Ectodermal cell (in vitro differentiated cells): Measurements from ENCODE around the gene EIF6.

ENCODE experiments used
- H3K27ac ChIP-seq: 2 replicates; pipeline ENCODE4 v1.7.0; 2013; ENCODE audit warnings: mild to moderate bottlenecking, low read depth, low read length; ENCODE audit not compliant: insufficient read depth, poor library complexity, severe bottlenecking
- H3K27me3 ChIP-seq: 2 replicates; pipeline ENCODE4 v1.7.0; 2013; ENCODE audit warnings: mild to moderate bottlenecking, low read length; ENCODE audit not compliant: insufficient read depth, control insufficient read depth, poor library complexity, severe bottlenecking
- H3K36me3 ChIP-seq: one replicate; pipeline ENCODE4 v1.7.0; 2013; ENCODE audit warnings: low read length; ENCODE audit not compliant: control insufficient read depth, insufficient read depth
- H3K4me1 ChIP-seq: one replicate; pipeline ENCODE4 v1.7.0; 2013; ENCODE audit warnings: low read length; ENCODE audit not compliant: control insufficient read depth, insufficient read depth
- H3K4me3 ChIP-seq: 2 replicates; pipeline ENCODE4 v1.7.0; 2013; ENCODE audit warnings: low read depth, low read length, control low read depth; ENCODE audit not compliant: insufficient read depth
- H3K9me3 ChIP-seq: 2 replicates; pipeline ENCODE4 v1.7.0; 2013; ENCODE audit warnings: mild to moderate bottlenecking, low read length, moderate library complexity; ENCODE audit not compliant: control insufficient read depth
- WGBS, 2 experiments: methylation state at CpG; one replicate each; pipeline ENCODE4 v1.1.7; 2013; ENCODE audit warnings: missing lambda C conversion rate in 2 of 2; 5-methylcytosine and 5-hydroxymethylcytosine counted together

EIF6 gene

DNA sequence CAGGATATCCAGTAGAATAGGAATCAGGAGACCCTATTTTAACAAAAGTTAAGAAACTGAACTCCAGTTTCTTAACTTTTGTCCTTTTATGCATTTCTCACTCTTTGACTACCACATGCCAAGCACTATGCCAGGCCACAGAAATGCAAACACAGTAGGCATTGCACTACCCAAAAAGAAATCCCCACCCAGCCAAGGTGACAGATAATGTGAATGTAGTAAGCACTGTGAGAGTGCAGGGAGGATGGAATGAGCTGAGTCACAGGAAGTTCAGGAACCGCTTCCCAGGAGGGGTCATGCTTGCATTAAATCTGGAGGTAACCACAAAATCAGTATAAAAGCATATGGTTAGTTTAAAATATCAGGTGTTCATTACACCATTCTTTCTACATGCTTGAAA is 27.7 kb upstream of the EIF6 start:
- no peaks in the 10 kb centered on the region for H3K9me3 ChIP-seq
- no peaks in the 10 kb centered on the region for H3K36me3 ChIP-seq
- H3K4me1 ChIP-seq: no peaks in the 10 kb centered on the region
- H3K4me3 ChIP-seq: no peak overlapping the region
- no peak overlapping the region for H3K27ac ChIP-seq
- 67 to 76% methylated on average over 1 of the region's 1 CpG for WGBS, 2 experiments
- H3K27me3 ChIP-seq: no peaks in the 10 kb centered on the region

GRCh38 chr20:35311822-35312221 is 27.2 kb upstream of the EIF6 start:
- no peak overlapping the region for H3K27ac ChIP-seq

DNA sequence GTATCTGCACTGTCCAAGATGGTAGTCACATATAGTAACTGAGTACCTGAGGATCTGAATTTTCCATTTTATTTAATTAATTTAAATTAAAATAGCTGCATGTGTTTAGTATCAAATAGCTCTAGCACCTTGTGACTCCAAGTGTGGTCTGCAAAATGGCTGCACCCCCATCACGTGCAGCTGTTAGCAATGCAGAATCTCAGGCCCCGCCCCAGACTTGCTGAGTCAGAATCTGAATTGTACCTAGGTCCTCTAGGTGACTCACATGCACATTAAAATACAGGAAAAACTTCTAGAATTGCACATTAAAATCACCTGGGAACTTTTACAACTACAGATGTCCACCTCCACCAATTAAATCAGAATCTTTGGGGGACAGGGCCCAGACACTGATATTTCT is 26.8 kb upstream of the EIF6 start:
- whole genome bisulfite sequencing, 2 experiments: 83 to 91% methylated on average over 2 of the region's 2 CpGs
- H3K9me3 ChIP-seq: no peaks in the 10 kb centered on the region
- no peak overlapping the region for H3K4me3 ChIP-seq
- H3K36me3 ChIP-seq: no peaks in the 10 kb centered on the region
- H3K4me1 ChIP-seq: no peaks in the 10 kb centered on the region
- H3K27ac ChIP-seq: no peak overlapping the region
- no peaks in the 10 kb centered on the region for H3K27me3 ChIP-seq

More at GRCh38 chr20:35311822-35312221, 27.2 kb upstream of the EIF6 start:
- Histone ChIP-seq H3K27me3 (no peaks in the 10 kb centered on the region), H3K9me3 (no peaks in the 10 kb centered on the region), H3K36me3 (no peaks in the 10 kb centered on the region), H3K4me1 (no peaks in the 10 kb centered on the region), H3K4me3 (no peak overlapping the region)
- WGBS, 2 experiments: 84 to 91% methylated on average over 4 to 5 of the region's 5 CpGs

- Histone ChIP-seq H3K27me3 (no peaks in the 10 kb centered on the region), H3K4me3 (no peak overlapping the region), H3K27ac (no peak overlapping the region), H3K9me3 (no peaks in the 10 kb centered on the region), H3K36me3 (no peaks in the 10 kb centered on the region), H3K4me1 (no peaks in the 10 kb centered on the region)
- WGBS, 2 experiments: 92 to 95% methylated on average over 13 of the region's 13 CpGs
These were observed 23.4 kb upstream of the EIF6 start for GRCh38 chr20:35307666-35308653.

DNA sequence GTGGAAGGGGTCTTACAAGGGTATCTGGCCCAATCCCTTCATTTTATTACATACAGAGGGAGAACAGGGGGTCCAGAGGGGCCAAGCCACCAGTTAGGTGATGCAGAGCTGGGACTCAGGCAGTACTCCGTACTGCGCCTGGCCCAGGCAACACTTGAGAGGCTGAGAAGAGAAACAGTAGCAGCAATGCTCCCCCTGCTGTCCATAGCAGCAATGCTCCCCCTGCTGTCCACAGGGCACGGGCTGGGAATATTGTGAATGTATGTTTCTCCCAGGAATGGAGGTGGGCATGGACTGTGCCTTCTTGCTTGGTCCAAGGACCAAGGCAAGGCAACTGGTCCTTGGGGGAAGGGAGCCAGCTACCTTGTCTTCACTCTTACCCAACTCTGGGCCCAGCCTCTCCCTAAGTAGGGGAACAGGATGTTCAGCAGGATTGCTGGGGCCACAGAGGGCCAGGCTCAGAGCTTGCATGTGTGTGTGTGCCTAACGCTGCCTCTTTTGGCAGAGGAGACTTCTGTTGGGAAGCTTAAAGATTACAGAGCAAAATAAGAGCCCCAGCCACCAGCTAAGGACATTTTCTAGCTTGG is 22.5 kb upstream of the EIF6 start:
- no peaks in the 10 kb centered on the region for H3K4me1 ChIP-seq
- WGBS, 2 experiments: 55 to 62% methylated on average over 4 of the region's 4 CpGs

GRCh38 chr20:35305682-35306556 is 21.3 kb upstream of the EIF6 start:
- H3K27me3 ChIP-seq: no peaks in the 10 kb centered on the region
- no peaks in the 10 kb centered on the region for H3K4me1 ChIP-seq
- no peak overlapping the region for H3K27ac ChIP-seq
- H3K36me3 ChIP-seq: no peaks in the 10 kb centered on the region
- H3K4me3 ChIP-seq: no peak overlapping the region
- 92 to 94% methylated on average over 12 of the region's 12 CpGs for WGBS, 2 experiments
- no peaks in the 10 kb centered on the region for H3K9me3 ChIP-seq

More for the DNA sequence above, 22.5 kb upstream of the EIF6 start:
- Histone ChIP-seq H3K27me3 (no peaks in the 10 kb centered on the region), H3K27ac (no peak overlapping the region), H3K4me3 (no peak overlapping the region), H3K36me3 (no peaks in the 10 kb centered on the region), H3K9me3 (no peaks in the 10 kb centered on the region)

DNA sequence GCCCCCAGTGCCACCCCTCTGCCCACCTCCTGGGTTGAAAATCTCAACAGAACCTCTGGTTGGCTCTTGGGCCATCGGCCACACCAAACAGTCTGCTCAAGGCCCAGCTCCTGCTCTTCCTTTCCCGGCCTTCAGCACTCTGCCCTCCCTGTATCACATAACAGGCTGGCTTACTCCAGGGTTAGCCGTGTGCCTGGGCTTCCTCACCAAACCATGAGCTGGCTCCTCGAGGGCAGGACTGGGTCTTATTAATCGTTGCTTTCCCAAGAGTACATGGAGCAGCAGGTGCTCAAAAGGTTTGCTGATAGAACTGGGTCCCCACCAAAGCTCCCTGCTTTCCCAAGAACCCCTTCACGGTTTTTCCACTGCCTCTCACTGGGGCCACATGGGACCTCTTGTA is 20.4 kb upstream of the EIF6 start:
- Histone ChIP-seq H3K27ac (no peak overlapping the region), H3K36me3 (no peaks in the 10 kb centered on the region), H3K4me1 (no peaks in the 10 kb centered on the region), H3K4me3 (no peak overlapping the region), H3K27me3 (no peaks in the 10 kb centered on the region), H3K9me3 (no peaks in the 10 kb centered on the region)
- 92 to 93% methylated on average over 6 of the region's 6 CpGs for WGBS, 2 experiments

GRCh38 chr20:35303735-35304491 is 19.3 kb upstream of the EIF6 start:
- no peaks in the 10 kb centered on the region for H3K4me1 ChIP-seq
- H3K9me3 ChIP-seq: no peaks in the 10 kb centered on the region
- no peak overlapping the region for H3K4me3 ChIP-seq
- H3K36me3 ChIP-seq: no peaks in the 10 kb centered on the region
- WGBS, 2 experiments: 31 to 32% methylated on average over 18 of the region's 18 CpGs
- H3K27me3 ChIP-seq: no peaks in the 10 kb centered on the region
- H3K27ac ChIP-seq: no peak overlapping the region

DNA sequence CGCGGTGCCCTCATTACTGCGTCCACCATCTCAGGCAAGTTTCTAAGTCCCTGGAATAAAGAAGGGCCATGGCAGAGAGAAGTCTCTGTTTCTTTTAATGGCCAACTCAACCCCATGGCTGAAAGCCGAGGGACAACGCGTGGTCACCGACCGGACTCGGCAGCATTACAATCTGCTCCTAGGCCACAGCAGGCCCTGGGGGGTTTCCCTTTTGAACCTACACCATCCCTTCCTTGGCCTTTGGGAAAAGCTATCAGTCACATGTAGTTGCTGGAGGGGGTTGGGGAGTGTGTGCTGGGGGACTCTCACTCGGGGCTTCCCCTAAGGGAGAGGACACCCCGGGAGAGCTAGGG is 18.8 kb upstream of the EIF6 start:
- Histone ChIP-seq H3K4me1 (no peaks in the 10 kb centered on the region), H3K27me3 (no peaks in the 10 kb centered on the region), H3K9me3 (no peaks in the 10 kb centered on the region), H3K4me3 (no peak overlapping the region), H3K27ac (no peak overlapping the region), H3K36me3 (no peaks in the 10 kb centered on the region)
- WGBS, 2 experiments: 94 to 95% methylated on average over 11 of the region's 11 CpGs
